M059J (cell line): ENCODE measurements around the gene OR2A7. TPM values are rescaled to one million over a fixed set of nuclear protein-coding genes. Genes with fewer than 3 reads are reported as not detected.
"Not testable (repeated sequence)": the region's sequence is repeated elsewhere in the genome, so short reads cannot be mapped to it uniquely, and the experiment has no call there.

Source experiments
- DNase-seq: peaks from one replicate; pipeline ENCODE4 v3.0.0-alpha.2; 2012; ENCODE audit warnings: low read depth
- total RNA-seq: library from RNA; depleted of rRNA; stranded (reverse); fragments of >200 nt; shearing (Covaris generic); gene quantifications from 2 replicates; pipeline ENCODE4 v1.2.3, GENCODE V29; 2014; rRNA removed

OR2A7 gene
- total RNA-seq, 1 experiment from 2014 or later = 0.07 TPM

- not testable (repeated sequence) for DNase-seq
Observed at GRCh38 chr7:144252307-144252706, 12.3 kb downstream of the OR2A7 start.

DNA sequence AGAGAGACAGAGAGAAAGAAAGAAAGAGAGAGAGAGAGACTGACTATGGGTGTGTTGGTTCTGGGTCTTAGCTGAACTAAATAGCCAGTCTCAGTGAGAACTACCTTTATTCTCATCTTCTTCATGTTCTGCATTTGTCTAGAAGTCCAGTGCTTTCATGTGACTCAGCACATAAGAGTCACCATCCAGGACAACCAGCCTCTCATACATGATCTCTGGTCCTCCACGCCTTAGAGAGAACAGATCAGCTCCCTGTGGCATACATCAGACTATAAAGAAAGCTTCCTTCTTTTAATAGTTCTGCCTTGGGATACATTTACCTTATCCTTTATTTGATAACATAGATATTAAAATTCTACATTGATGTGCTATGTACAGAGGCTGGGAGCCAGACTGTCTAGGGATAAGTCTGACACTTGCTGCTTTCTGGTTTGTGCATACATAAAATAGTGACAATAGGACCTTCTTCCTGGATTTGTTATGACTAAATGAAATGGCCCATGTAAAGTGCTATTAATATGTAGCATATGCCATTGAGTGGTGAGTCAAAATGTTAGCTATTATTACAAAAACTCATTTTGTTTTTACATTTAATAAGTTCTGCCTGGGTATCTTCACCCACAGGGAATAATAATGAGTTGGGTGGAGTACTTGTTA lies 16.8 kb downstream of the OR2A7 start:
- DNase-seq = not testable (repeated sequence)

DNA sequence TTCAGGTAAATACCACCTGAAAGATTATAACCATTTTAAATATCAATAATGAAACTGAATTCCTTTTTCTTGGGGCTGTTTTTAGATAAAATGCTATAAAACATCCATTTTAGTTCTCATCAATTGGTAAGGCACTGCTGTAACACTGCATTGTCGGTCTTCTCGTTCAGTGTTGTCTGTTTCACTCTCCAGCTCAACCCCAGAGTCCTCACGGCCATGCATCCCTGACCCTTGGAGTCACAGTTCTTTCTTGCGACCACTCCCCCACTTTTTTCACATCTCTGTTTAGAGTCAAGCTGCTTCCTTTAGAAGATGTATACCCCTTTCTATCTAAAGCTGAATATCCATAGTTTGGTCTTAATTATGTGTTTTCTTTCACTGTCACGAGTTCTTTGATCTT lies 17.6 kb downstream of the OR2A7 start:
- not testable (repeated sequence) for DNase-seq

DNA sequence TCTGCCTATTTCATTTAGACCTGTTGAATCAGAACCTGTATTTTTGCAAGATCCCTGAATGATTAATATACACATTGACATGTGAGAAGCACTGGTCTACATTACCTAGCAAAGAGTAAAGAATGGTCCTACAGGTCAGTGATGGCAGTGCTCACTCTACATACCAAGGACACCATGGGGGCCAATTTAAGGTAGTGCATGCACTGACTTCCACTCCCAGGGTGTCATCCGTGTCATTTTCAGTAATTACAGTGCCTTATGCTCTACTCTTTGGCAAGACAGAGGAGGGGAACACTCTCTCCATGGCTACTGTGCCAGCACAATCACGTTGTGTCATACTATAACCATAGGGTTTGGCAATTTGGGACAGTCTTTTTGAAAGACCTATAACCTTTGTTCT lies 19.2 kb downstream of the OR2A7 start:
- DNase-seq = not testable (repeated sequence)

DNA sequence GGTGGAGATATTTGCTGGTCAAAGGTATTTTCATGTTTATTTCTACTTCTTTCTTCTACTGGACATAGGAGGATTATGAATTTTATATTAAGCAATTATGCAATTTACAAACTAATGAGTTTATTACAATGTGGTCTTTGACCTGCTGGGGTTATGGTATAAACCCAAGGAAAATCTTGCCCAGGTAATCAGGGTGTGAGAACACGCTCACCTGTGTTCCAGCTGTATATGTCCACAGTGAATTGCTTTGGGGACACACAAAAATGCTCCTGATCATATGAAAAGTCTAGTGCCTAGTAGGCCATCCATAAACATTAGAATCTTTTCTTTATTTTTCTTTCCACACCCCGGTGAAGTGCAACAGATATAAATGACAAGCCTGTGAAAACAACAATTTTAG lies 25.2 kb downstream of the OR2A7 start, which contains the start of gene OR2A42:
Gene OR2A42, minus strand, starts transcription at position 241 of the 400 bp plus-strand sequence. CDS start 6,762 bp downstream, outside the sequence.
- DNase-seq = not testable (repeated sequence)

DNA sequence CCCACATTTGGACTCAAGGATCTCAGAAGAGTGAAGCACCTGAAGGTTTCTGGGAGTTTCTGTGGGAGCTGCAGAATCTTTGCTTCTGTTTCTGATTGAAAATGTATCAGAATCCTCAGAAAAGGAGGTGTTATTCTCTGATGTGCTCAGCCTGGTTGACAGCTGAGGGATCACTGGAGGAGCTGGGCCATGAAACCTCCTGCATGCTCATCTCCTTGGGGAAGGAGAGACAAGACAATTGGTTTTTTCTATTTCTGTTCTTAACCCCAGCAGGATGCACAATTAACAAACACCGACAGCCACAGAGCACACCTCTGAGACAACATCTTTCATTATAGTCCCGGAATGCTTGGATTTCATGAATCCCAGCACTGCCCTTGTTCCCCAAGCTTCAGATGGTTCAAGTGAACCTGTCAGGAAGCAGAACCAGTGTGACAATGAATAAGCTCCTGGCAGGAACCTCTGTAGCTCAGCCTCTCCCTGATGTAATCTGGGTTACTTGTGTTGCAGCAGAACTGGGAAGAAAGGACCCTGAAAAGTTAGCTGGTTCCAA lies 26.0 kb downstream of the OR2A7 start:
- not testable (repeated sequence) for DNase-seq

- not testable (repeated sequence) for DNase-seq
Observed at GRCh38 chr7:144233039-144233438, 31.6 kb downstream of the OR2A7 start.

- DNase-seq = not testable (repeated sequence)
Observed at GRCh38 chr7:144231027-144231426, 33.6 kb downstream of the OR2A7 start.

GRCh38 chr7:144228810-144229209 lies 35.8 kb downstream of the OR2A7 start:
- peak; percentile 39 for DNase-seq

DNA sequence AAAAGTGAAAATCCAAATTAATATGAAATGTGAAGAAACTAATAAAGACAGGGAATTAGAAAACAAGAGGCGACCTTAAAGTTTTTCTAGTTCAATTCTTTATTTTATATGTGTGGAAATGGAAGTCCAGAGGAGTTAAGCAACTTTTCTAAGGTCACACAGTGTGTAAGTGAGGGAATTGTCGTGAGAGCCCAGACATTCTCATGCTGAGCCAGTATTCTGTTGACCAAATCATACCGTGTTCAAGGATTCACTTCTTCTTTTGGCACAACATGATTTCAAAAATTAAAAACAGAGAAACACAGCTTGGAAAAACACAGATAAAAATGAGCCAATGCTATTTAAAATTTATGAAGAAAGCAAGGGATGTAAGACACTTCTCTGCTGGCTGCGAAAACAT lies 37.7 kb downstream of the OR2A7 start:
- not testable (repeated sequence) for DNase-seq

- DNase-seq = not testable (repeated sequence)
Observed at GRCh38 chr7:144223675-144224074, 40.9 kb downstream of the OR2A7 start.

GRCh38 chr7:144220531-144220930 lies 44.1 kb downstream of the OR2A7 start:
- DNase-seq = not testable (repeated sequence)

GRCh38 chr7:144219149-144219548 lies 45.4 kb downstream of the OR2A7 start:
- DNase-seq = not testable (repeated sequence)

- not testable (repeated sequence) for DNase-seq
Observed at GRCh38 chr7:144218581-144218980, 46.0 kb downstream of the OR2A7 start.

DNA sequence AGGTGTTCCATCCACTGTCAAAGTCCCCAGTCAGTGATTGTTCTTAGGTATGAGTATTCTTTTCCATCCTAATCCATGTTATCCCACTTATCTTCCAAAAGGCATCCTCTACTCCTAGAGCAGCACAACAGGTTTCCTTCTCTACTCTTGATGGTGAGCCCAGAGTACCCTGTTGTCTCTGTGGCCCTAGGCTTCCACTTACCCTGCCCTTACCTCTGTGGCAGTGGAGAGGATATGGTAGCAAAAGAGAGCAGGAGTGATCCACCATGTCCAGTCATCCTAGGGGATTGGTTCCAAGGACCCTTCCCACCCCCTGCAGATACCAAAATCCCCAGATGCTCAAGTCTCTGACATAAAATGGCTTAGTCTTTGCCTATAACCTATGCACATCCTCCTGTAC lies 47.4 kb downstream of the OR2A7 start:
- DNase-seq = not testable (repeated sequence)

Other genes with a start within 250 kb of the OR2A7 start
- not detected in 2 replicates for gene OR2A5, start 215.8 kb downstream of the OR2A7 start, total RNA-seq
- gene OR2A25, start 195.0 kb downstream of the OR2A7 start, total RNA-seq = not detected in 2 replicates
- gene OR2A12, start 178.5 kb downstream of the OR2A7 start, total RNA-seq = not detected in 2 replicates
- not detected in 2 replicates for gene OR2A2, start 155.2 kb downstream of the OR2A7 start, total RNA-seq
- gene OR2A14, start 141.6 kb downstream of the OR2A7 start, total RNA-seq = not detected in 2 replicates
- 2.7 TPM in 1 of 2 replicates, not detected in the other for gene CTAGE4, start 81.3 kb downstream of the OR2A7 start, total RNA-seq
- not detected in 2 replicates for gene ARHGEF35, start 69.0 kb downstream of the OR2A7 start, total RNA-seq
- gene OR2A42, start 25.2 kb downstream of the OR2A7 start, total RNA-seq = not detected in 2 replicates
- 0.05 and 0.42 TPM in 2 replicates for gene CTAGE8, start 4.5 kb upstream of the OR2A7 start, total RNA-seq
- 0.05 TPM in 1 of 2 replicates, not detected in the other for gene OR2A1, start 47.6 kb upstream of the OR2A7 start, total RNA-seq
- gene ARHGEF5, start 90.6 kb upstream of the OR2A7 start, total RNA-seq = 3.3 and 4.2 TPM in 2 replicates
- gene NOBOX, start 138.9 kb upstream of the OR2A7 start, total RNA-seq = not detected in 2 replicates